CD4-positive, alpha-beta T cell treated with Interleukin-17A for 1 hour (primary cell): ENCODE measurements around the gene TMEM8B.
A peak's percentile ranks its signal among the peaks of the same experiment; 100 is the strongest.

Experiments
- DNase-seq: peaks from one replicate; pipeline ENCODE4 v3.0.0-alpha.2; 2020

TMEM8B gene, protein sequence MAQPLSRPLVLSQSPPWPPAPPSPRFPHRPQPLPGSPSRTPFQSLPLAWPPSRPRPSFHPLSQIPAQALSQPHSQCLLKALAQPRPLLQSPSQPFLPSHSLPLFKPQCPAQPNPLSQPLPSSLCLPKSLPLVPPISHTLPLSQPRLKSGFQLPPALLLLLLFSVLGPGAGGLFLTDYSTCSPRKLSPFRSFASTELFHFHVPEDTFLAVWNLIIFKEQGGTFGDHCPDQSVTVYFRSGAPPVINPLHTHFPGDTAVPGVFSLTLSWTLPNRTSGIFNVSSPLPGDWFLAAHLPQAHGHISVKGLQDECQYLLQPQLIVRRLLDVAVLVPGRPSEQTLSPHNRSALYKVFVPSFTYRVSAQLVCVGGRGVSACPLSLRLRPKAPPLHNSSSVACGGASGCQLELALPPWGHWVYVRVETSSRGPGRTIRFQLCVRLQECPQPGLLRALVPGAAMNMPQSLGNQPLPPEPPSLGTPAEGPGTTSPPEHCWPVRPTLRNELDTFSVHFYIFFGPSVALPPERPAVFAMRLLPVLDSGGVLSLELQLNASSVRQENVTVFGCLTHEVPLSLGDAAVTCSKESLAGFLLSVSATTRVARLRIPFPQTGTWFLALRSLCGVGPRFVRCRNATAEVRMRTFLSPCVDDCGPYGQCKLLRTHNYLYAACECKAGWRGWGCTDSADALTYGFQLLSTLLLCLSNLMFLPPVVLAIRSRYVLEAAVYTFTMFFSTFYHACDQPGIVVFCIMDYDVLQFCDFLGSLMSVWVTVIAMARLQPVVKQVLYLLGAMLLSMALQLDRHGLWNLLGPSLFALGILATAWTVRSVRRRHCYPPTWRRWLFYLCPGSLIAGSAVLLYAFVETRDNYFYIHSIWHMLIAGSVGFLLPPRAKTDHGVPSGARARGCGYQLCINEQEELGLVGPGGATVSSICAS

GRCh38 chr9:35829084-35829763 lies at the start of gene TMEM8B:
TSS of gene TMEM8B (plus strand) at chr9:35829228. CDS start at chr9:35829448, 220 bp downstream.
- DNase-seq = peak; percentile 94

DNA sequence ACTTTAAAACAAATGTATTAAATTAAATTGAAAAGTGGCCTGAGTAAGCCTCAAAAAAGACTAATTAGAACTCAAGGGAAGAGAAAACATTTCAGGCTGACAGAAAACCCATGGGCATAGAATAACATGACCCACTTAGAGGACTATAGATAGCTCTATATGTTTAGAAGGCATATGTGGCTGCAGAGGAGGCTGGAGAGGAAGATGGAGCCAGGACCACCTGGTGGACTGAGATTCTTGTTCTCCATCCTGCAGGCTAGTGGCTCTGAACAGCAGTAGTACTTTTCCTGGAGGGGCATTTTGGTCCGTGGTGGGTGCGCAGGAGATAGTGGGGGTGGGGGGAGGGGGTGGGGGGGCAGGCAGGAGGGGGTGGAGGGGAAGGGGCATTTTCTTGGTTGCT lies 48.0 kb upstream of the TMEM8B start:
- no peak for DNase-seq

DNA sequence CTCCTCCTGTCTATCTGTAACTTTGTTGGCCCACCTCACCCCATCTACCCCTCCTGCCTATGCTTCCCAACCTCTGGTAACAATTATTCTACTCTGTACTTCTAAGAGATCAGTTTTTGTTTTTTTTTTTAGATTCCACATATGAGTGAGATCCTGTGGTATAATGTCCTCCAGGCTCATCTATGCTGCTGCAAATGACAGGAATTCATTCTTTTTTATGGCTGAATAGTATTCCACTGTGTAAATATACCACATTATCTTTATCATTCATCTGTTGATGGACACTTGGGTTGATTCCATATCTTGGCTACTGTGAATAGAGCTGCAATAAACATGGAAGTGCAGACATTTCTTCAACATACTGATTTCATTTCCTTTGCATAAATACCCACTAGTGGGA lies 45.6 kb upstream of the TMEM8B start:
- DNase-seq = no peak

DNA sequence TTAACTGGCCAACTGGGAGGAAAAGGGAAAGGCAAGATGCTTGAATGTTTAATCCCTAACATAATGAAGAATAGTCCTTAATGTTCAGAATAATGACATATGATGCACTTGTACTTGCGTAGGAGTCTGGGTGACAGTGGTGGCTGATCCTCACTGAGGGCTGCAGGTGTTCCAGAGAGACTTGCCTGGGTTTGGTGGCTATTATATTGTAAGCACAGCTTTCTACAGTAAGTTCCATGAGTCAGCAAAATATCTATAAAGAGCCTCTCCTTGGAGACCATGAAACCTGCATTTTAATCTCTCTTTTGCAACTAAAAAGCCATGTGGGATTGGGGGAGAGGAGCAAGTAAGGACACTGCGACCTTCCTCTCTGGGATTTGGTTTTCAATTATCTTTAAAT lies 39.5 kb upstream of the TMEM8B start:
- DNase-seq = no peak

GRCh38 chr9:35790025-35790384 lies 39.0 kb upstream of the TMEM8B start:
- DNase-seq = no peak

GRCh38 chr9:35790385-35791296 lies 38.4 kb upstream of the TMEM8B start:
- peak; percentile 77 for DNase-seq

DNA sequence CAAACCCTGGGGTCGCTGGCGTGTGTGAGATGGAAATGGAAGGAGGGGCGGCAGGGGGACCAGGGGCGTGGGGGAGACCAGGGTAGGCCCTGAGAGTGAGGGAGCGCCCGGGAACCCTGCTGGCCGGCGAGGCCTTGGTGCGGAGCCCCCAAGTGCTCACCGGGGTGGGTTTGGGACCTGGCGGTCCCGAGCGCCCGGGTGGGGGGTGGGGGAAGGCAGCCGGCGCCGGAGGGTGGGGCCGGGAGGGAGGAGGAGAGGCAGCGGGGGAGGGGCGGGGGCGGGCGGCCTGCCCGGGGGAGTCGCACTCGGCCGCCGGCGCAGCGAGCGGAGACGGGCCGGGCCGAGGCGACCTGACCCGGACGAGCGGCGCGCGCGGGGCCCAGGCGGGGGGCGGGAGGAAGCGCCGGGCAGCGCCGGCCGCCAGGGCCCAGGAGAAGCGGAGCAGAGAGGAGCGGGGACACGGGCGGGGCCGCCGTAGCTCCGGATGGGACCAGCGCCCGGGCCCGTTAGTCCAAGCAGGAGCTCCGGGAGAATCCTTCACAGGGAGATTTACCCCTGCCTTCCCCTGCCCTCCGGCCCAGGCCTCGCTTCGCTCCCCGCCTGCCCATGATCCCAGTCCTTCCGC lies 37.6 kb upstream of the TMEM8B start, which contains the start of gene NPR2:
NPR2 (plus strand) TSS at position 295 of the 625 bp plus-strand sequence. CDS start 818 bp downstream, outside the sequence.
- DNase-seq = no peak

- DNase-seq = no peak
Measured at GRCh38 chr9:35792024-35792813, 36.8 kb upstream of the TMEM8B start.

- DNase-seq = no peak
Measured at GRCh38 chr9:35792826-35793225, 36.2 kb upstream of the TMEM8B start.

- DNase-seq = no peak
Measured at GRCh38 chr9:35793461-35793860, 35.6 kb upstream of the TMEM8B start.

- DNase-seq = no peak
Measured at GRCh38 chr9:35795695-35796094, 33.3 kb upstream of the TMEM8B start.

- DNase-seq = no peak
Measured at GRCh38 chr9:35797311-35798109, 31.5 kb upstream of the TMEM8B start.

- no peak for DNase-seq
Measured at GRCh38 chr9:35798658-35799374, 30.2 kb upstream of the TMEM8B start.

DNA sequence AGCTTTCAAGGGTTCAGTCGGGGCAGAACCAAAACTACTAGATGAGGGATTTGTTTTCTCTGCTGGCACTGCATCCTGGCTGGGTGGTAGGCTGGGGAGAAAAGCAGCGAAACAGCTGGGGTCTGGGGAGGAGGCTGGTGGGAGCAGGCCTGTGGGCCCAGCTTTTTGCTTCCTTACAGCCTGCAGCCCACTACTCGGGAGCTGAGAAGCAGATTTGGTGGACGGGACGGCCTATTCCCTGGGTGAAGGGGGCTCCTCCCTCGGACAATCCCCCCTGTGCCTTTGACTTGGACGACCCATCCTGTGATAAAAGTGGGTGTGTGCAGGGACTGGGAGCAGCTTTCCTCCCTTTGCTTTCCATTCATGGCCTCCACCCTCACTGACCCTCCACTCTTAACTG lies 28.5 kb upstream of the TMEM8B start:
- DNase-seq = no peak

GRCh38 chr9:35801328-35802128 lies 27.5 kb upstream of the TMEM8B start:
- no peak for DNase-seq

GRCh38 chr9:35806101-35806500 lies 22.9 kb upstream of the TMEM8B start:
- no peak for DNase-seq

GRCh38 chr9:35808433-35808832 lies 20.6 kb upstream of the TMEM8B start:
- DNase-seq = no peak

DNA sequence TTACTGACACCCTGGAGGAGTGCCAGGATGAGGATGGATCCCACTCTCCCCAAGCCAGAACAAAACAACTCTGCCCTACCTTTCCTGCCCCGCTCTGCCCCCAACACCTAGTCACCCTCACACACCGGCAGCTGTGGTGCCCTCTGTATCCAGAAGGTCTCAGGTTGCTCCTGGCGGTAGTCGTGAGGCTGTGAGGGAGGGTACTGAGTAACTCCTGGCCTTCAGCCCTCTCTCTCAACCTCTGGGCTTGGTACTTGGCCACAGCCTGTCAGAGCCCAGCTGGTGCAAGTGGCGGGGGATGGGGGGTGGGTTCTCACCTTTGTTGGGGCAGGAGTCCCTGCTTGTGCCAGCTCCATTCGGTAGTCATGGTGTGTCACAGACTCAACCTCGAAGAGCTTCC lies 18.9 kb upstream of the TMEM8B start:
- DNase-seq = no peak
